ENCODE data around the gene ZNF236.

DNA sequence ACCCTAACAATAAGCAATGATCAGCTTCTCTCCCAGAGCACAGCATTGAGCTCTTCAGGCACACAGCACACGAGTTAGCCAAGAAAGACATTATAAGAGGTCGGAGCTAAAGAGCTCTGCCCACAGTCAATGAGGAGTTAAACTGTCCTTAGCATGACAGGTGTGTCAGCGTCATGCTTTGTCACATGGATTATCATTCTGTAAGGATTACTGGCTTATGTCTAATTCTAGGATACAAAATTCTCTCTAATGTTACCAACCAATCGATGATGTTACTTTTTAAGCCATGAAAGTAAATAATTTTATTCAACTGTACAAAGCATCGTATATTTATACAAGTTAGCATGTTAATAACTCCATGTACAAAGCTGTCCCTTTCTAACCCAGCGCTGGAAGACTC, 108.8 kb downstream of the ZNF236 start:
- TF ChIP-seq, protein P1, sequence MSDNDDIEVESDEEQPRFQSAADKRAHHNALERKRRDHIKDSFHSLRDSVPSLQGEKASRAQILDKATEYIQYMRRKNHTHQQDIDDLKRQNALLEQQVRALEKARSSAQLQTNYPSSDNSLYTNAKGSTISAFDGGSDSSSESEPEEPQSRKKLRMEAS (IDR thresholded peaks at IDR 0.05): no peak
- no peak for TF ChIP-seq CTCF (IDR thresholded peaks at IDR 0.05; ENCODE audit: low read depth, low read length, missing input control)
- no peak for TF ChIP-seq NR2F2 (IDR thresholded peaks at IDR 0.05)
- TF ChIP-seq RAD21 (IDR thresholded peaks at IDR 0.05): no peak
- no peak for TF ChIP-seq YY1 (IDR thresholded peaks at IDR 0.05)
- TF ChIP-seq TAF1 (conservative IDR thresholded peaks at IDR 0.05): no peak
- TF ChIP-seq, protein P2, sequence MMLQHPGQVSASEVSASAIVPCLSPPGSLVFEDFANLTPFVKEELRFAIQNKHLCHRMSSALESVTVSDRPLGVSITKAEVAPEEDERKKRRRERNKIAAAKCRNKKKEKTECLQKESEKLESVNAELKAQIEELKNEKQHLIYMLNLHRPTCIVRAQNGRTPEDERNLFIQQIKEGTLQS (IDR thresholded peaks at IDR 0.05): no peak
- no peak for TF ChIP-seq JUND (IDR thresholded peaks at IDR 0.05)
- TF ChIP-seq SP1 (IDR thresholded peaks at IDR 0.05): no peak
- TF ChIP-seq, protein P3, sequence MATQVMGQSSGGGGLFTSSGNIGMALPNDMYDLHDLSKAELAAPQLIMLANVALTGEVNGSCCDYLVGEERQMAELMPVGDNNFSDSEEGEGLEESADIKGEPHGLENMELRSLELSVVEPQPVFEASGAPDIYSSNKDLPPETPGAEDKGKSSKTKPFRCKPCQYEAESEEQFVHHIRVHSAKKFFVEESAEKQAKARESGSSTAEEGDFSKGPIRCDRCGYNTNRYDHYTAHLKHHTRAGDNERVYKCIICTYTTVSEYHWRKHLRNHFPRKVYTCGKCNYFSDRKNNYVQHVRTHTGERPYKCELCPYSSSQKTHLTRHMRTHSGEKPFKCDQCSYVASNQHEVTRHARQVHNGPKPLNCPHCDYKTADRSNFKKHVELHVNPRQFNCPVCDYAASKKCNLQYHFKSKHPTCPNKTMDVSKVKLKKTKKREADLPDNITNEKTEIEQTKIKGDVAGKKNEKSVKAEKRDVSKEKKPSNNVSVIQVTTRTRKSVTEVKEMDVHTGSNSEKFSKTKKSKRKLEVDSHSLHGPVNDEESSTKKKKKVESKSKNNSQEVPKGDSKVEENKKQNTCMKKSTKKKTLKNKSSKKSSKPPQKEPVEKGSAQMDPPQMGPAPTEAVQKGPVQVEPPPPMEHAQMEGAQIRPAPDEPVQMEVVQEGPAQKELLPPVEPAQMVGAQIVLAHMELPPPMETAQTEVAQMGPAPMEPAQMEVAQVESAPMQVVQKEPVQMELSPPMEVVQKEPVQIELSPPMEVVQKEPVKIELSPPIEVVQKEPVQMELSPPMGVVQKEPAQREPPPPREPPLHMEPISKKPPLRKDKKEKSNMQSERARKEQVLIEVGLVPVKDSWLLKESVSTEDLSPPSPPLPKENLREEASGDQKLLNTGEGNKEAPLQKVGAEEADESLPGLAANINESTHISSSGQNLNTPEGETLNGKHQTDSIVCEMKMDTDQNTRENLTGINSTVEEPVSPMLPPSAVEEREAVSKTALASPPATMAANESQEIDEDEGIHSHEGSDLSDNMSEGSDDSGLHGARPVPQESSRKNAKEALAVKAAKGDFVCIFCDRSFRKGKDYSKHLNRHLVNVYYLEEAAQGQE (IDR thresholded peaks at IDR 0.05): no peak
- no peak for TF ChIP-seq HNF4G (IDR thresholded peaks at IDR 0.05)

All from liver (tissue), 3 donors.